Prostate gland (tissue), 2 donors: Measurements from ENCODE around the gene RHAG. TPM values are rescaled to one million over a fixed set of nuclear protein-coding genes. Genes with fewer than 3 reads are reported as not detected.
A peak's percentile ranks its signal among the peaks of the same experiment; 100 is the strongest.

Experiments
- DNase-seq: peaks from one replicate; pipeline ENCODE4 v3.0.0-alpha.2; 2019; ENCODE audit warnings: low spot score
- H3K27ac ChIP-seq, 2 donors: fragments of 200-600 bp; sonication (generic); 2 replicates each; pipeline ENCODE4 v1.5.1; 2017 to 2019
- H3K27me3 ChIP-seq: fragments of 200-600 bp; sonication (generic); replicated peaks from 2 replicates; pipeline ENCODE4 v1.5.1; 2019; ENCODE audit not compliant: insufficient read depth
- H3K36me3 ChIP-seq, 2 donors: fragments of 200-600 bp; sonication (generic); 1 replicate in 1 of 2; 2 replicates in 1 of 2; pipeline versions ENCODE4 v1.5.1 to v1.8.1; 2017 to 2019
- H3K4me1 ChIP-seq: fragments of 200-600 bp; sonication (generic); replicated peaks from 2 replicates; pipeline ENCODE4 v1.5.1; 2019
- H3K4me3 ChIP-seq, 2 donors: fragments of 200-600 bp; sonication (generic); 2 replicates each; pipeline ENCODE4 v1.5.1; 2017 to 2019
- H3K9me3 ChIP-seq: fragments of 200-600 bp; sonication (generic); 2 replicates; pipeline ENCODE4 v1.5.1; 2017
- CTCF ChIP-seq, 4 experiments: fragments of 200-600 bp in 2 of 4; fragments of 450-650 bp in 2 of 4; sonication (generic) in 2 of 4; IDR thresholded peaks; 1 replicate in 3 of 4; 2 replicates in 1 of 4; pipeline ENCODE4 v1.5.1; 2016 to 2019; ENCODE audit warnings: antibody characterized with exemption in 4 of 4, mild to moderate bottlenecking in 2 of 4, moderate library complexity in 2 of 4
- POLR2A ChIP-seq: fragments of 450-650 bp; IDR thresholded peaks from one replicate; pipeline ENCODE4 v1.6.1; 2016; ENCODE audit warnings: antibody characterized with exemption, mild to moderate bottlenecking
- POLR2AphosphoS5 ChIP-seq: sonication (generic); formaldehyde crosslinking; IDR thresholded peaks from one replicate; pipeline ENCODE4 v1.6.1; 2017; ENCODE audit warnings: antibody characterized with exemption
- WGBS: methylation state at CpG from one replicate; pipeline ENCODE4 v1.1.5; 2018; 5-methylcytosine and 5-hydroxymethylcytosine counted together
- intact Hi-C: fragments of 100-400 bp; cut with DNase I; formaldehyde crosslinking; loops from one replicate; pipeline ENCODE4 v1.14.2; 2022
- total RNA-seq, 2 donors: library from RNA; depleted of rRNA; stranded (reverse); fragments of >200 nt; gene quantifications; one replicate each; pipeline ENCODE4 v1.1.0, GENCODE V29; 2016

RHAG gene
- total RNA-seq: not detected

- Histone ChIP-seq H3K9me3 (no peaks in the 10 kb centered on the region), H3K4me3 (no peak within 1 kb of the TSS), H3K36me3 (no peaks in the 10 kb centered on the region), H3K4me1 (no peaks in the 10 kb centered on the region), H3K27me3 (no peaks in the 10 kb centered on the region), H3K27ac (no peak within 1 kb of the TSS)
- no peak for DNase-seq
- WGBS: 72% methylated on average over 3 of the region's 3 CpGs
- TF ChIP-seq POLR2AphosphoS5 (no peak), CTCF (IDR thresholded peaks at IDR 0.05) (no peak), POLR2A (no peak)
- intact Hi-C loops: no loop called here
Observed at GRCh38 chr6:49636713-49637349, at the start of gene RHAG. Gene RHAG, minus strand, starts transcription at chr6:49636839. Its CDS starts 27 bp downstream, at chr6:49636812.

- Histone ChIP-seq H3K36me3 (no peaks in the 10 kb centered on the region), H3K9me3 (no peaks in the 10 kb centered on the region), H3K27ac (no peak overlapping the region), H3K4me1 (no peaks in the 10 kb centered on the region), H3K4me3 (no peak overlapping the region), H3K27me3 (no peaks in the 10 kb centered on the region)
- intact Hi-C loops: no loop called here
- no peak for TF ChIP-seq POLR2AphosphoS5
- no peak for TF ChIP-seq POLR2A
- TF ChIP-seq CTCF (IDR thresholded peaks at IDR 0.05): no peak
- 39% methylated on average over 4 of the region's 4 CpGs for WGBS
- DNase-seq: no peak
Observed at GRCh38 chr6:49676671-49677281, 40.1 kb upstream of the RHAG start.

- no peaks in the 10 kb centered on the region for H3K4me1 ChIP-seq
- no peak for TF ChIP-seq POLR2A
- TF ChIP-seq POLR2AphosphoS5: no peak
- no peak for TF ChIP-seq CTCF (IDR thresholded peaks at IDR 0.05)
- DNase-seq: no peak
- intact Hi-C loops: no loop called here
- no peak overlapping the region for H3K27ac ChIP-seq
- no peak overlapping the region for H3K4me3 ChIP-seq
- no peaks in the 10 kb centered on the region for H3K36me3 ChIP-seq
- H3K9me3 ChIP-seq: no peaks in the 10 kb centered on the region
- WGBS: 96% methylated on average over 1 of the region's 1 CpG
- H3K27me3 ChIP-seq: no peaks in the 10 kb centered on the region
Observed at GRCh38 chr6:49675816-49676215, 39.2 kb upstream of the RHAG start.

GRCh38 chr6:49668083-49668511 lies 31.5 kb upstream of the RHAG start:
- H3K27me3 ChIP-seq: no peaks in the 10 kb centered on the region
- intact Hi-C loops: no loop called here
- no peak overlapping the region for H3K4me3 ChIP-seq
- no peaks in the 10 kb centered on the region for H3K4me1 ChIP-seq
- H3K36me3 ChIP-seq: no peaks in the 10 kb centered on the region
- no peaks in the 10 kb centered on the region for H3K9me3 ChIP-seq
- peak overlapping the region in 1 of 2 donors; percentile 50 for H3K27ac ChIP-seq
- no peak for TF ChIP-seq POLR2A
- peak; percentile 73 for TF ChIP-seq POLR2AphosphoS5
- peak; percentile 9 for DNase-seq

GRCh38 chr6:49666930-49667757 lies 30.5 kb upstream of the RHAG start:
- Histone ChIP-seq H3K4me3 (no peak overlapping the region), H3K4me1 (no peaks in the 10 kb centered on the region), H3K27ac (no peak overlapping the region), H3K9me3 (no peaks in the 10 kb centered on the region), H3K36me3 (no peaks in the 10 kb centered on the region), H3K27me3 (no peaks in the 10 kb centered on the region)
- 68% methylated on average over 5 of the region's 5 CpGs for WGBS
- intact Hi-C loops: no loop called here
- no peak for DNase-seq
- TF ChIP-seq CTCF (IDR thresholded peaks at IDR 0.05) (no peak), POLR2AphosphoS5 (no peak), POLR2A (no peak)
